Activated B cell treated with CpG ODN at 0.5 μM for 24 hours (primary cell): ENCODE measurements around the gene DNAH1. TPM values are rescaled to one million over a fixed set of nuclear protein-coding genes. Genes with fewer than 3 reads are reported as not detected.

Experiments
- ATAC-seq: fragments of 200-7000 bp; cut with Tn5 transposase; one replicate; pipeline ENCODE4 v1.10.0; 2021; ENCODE audit warnings: low read depth, mild to moderate bottlenecking, moderate library complexity
- CTCF ChIA-PET: fragments of 350-600 bp; sonication (Branson Sonifier 250); formaldehyde crosslinking; loops from one replicate; lab custom pipeline; 2021; ENCODE audit warnings: antibody characterized with exemption; lab: Charles Lee
- POLR2A ChIA-PET: fragments of 350-600 bp; sonication (Branson Sonifier 250); formaldehyde crosslinking; loops from one replicate; lab custom pipeline; 2021; ENCODE audit warnings: antibody characterized with exemption; lab: Charles Lee
- DNase-seq: peaks from one replicate; pipeline ENCODE4 v3.0.0; 2022
- H3K27ac Mint-ChIP-seq: one replicate; pipeline ENCODE4 v1.8.0; 2020; ENCODE audit warnings: mixed read lengths
- H3K27me3 Mint-ChIP-seq: one replicate; pipeline ENCODE4 v1.8.0; 2021; ENCODE audit warnings: mixed read lengths
- H3K36me3 Mint-ChIP-seq: one replicate; pipeline ENCODE4 v1.8.0; 2021; ENCODE audit warnings: low read depth, mixed read lengths
- H3K4me1 Mint-ChIP-seq: one replicate; pipeline ENCODE4 v1.8.0; 2021; ENCODE audit warnings: mixed read lengths
- H3K4me3 Mint-ChIP-seq: one replicate; pipeline ENCODE4 v1.8.0; 2020; ENCODE audit warnings: mild to moderate bottlenecking, mixed read lengths
- H3K9me3 Mint-ChIP-seq: one replicate; pipeline ENCODE4 v1.8.0; 2020; ENCODE audit warnings: mixed read lengths
- CTCF ChIP-seq: fragments of 200-600 bp; IDR thresholded peaks from one replicate; pipeline ENCODE4 v1.8.0; 2022; ENCODE audit warnings: antibody characterized with exemption, mild to moderate bottlenecking
- intact Hi-C: fragments of 100-400 bp; cut with micrococcal nuclease; formaldehyde crosslinking; loops from one replicate; pipeline ENCODE4 v1.15.1; 2024
- total RNA-seq: library from RNA; stranded (reverse); gene quantifications from 2 replicates; pipeline ENCODE4 v1.2.3, GENCODE V29; 2022

The DNAH1 gene
- total RNA-seq, 1 donor from 2014 or later = 25.8 TPM

GRCh38 chr3:52294320-52295150 is 21.6 kb upstream of the DNAH1 start:
- Mint-ChIP-seq H3K4me1 (peaks cover 18% of the 10 kb centered on the region), H3K4me3 (no peak overlapping the region), H3K9me3 (no peaks in the 10 kb centered on the region), H3K27ac (no peak overlapping the region), H3K36me3 (peaks cover 40% of the 10 kb centered on the region), H3K27me3 (no peaks in the 10 kb centered on the region)
- TF ChIP-seq CTCF = no peak
- ChIA-PET CTCF (interaction anchor here (15.8 kb wide), 1 partner anchor 44 kb away, joined by 248 read pairs; no protein-coding TSS in a partner anchor), POLR2A (no interaction called here)
- no peak for ATAC-seq
- intact Hi-C loops = no loop called here
- DNase-seq = no peak

DNA sequence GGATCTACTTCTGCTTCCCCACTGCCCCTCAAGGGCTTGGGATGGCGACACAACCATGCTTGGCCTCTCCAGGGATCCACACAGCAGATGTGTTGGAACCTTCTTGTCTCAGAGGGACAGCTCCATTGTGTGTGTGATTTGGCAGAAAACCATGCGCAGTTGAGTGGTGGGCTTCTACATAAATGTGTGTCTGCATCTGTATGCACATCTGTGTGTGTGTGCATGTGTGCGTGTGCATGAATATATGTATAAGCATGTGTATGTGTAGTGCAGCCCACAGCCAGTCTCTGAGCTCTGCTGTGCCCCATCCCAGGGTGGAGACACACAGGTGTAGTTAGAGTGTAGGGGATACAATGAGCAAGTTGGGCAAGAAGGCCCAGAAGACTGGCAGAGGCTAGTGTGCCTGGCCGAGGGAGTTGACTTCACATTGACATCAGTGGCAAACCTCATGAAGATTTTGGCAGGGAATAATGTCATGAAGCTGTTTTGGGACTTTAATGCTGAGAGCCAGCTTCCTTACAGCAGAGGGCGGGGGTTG is 20.4 kb upstream of the DNAH1 start:
- DNase-seq = no peak
- Mint-ChIP-seq H3K4me3 (no peak overlapping the region), H3K27me3 (no peaks in the 10 kb centered on the region), H3K36me3 (peaks cover 40% of the 10 kb centered on the region), H3K4me1 (peaks cover 22% of the 10 kb centered on the region), H3K9me3 (no peaks in the 10 kb centered on the region), H3K27ac (no peak overlapping the region)
- TF ChIP-seq CTCF = no peak
- CTCF ChIA-PET = interaction anchor here (1.2 to 15.8 kb wide), 2 partner anchors 43 to 76 kb away, joined by 4 to 248 read pairs; no protein-coding TSS in a partner anchor
- intact Hi-C loops = no loop called here
- POLR2A ChIA-PET = interaction anchor here (0.6 to 1.6 kb wide), 3 partner anchors 17 to 117 kb away, joined by 4 to 6 read pairs (median 6); no protein-coding TSS in a partner anchor
- ATAC-seq = no peak

DNA sequence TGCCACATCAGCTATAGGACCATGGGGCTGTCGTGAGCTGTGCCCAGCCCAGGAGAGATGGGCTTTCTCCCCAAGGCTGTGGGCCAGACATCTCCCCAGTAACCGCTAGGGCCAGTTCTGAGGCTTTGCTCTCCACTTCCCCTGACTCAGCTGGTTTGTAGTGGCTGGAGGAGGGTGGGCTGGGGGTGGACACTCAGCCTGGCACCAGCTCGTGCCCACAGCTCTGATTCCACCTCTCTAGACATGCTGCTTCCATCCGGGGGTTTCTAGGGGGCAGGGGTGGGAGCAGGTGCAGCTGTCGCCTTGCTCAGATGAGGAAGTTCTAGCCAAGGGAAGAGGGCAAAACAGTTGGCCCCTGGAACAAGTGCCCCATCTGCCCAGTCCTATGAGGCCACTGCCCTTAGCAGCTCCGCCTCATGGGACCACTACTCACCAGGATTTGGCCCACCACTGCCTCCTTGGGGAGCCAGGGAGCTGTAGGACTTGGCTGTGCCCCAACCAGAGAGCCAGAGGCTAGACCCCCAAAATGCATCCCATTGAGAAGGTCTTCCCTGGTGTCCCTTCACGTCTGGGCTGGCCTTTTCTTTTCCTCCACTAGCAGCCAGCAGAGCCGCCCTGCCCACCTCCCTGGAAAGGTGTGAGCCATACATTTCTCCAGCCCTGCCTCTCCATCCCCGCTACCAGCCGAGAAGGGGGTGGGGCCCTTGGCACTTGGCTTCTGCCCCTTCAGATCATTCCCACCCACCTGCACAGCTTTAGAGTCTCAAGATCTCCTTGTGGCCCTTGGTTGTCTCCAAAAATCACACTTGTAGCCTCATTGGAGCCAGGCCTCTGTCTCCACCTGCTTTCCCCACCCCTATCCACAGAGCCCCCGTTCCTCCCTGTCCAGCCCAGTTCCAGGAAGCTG is 18.6 kb upstream of the DNAH1 start:
- CTCF ChIA-PET = interaction anchor here (0.9 to 15.8 kb wide), 2 partner anchors 41 to 65 kb away, joined by 3 to 248 read pairs; no protein-coding TSS in a partner anchor
- no peak for ATAC-seq
- H3K4me3 Mint-ChIP-seq = no peak overlapping the region
- intact Hi-C loops = no loop called here
- H3K27me3 Mint-ChIP-seq = no peaks in the 10 kb centered on the region
- TF ChIP-seq CTCF = no peak
- H3K9me3 Mint-ChIP-seq = no peaks in the 10 kb centered on the region
- no peak for DNase-seq
- peaks cover 18% of the 10 kb centered on the region for H3K4me1 Mint-ChIP-seq
- POLR2A ChIA-PET = interaction anchor here (0.6 to 1.6 kb wide), 6 partner anchors 10 to 75 kb away, joined by 3 to 6 read pairs (median 4); partner anchors contain the start of gene GLYCTK
- peaks cover 27% of the 10 kb centered on the region for H3K36me3 Mint-ChIP-seq
- H3K27ac Mint-ChIP-seq = no peak overlapping the region

DNA sequence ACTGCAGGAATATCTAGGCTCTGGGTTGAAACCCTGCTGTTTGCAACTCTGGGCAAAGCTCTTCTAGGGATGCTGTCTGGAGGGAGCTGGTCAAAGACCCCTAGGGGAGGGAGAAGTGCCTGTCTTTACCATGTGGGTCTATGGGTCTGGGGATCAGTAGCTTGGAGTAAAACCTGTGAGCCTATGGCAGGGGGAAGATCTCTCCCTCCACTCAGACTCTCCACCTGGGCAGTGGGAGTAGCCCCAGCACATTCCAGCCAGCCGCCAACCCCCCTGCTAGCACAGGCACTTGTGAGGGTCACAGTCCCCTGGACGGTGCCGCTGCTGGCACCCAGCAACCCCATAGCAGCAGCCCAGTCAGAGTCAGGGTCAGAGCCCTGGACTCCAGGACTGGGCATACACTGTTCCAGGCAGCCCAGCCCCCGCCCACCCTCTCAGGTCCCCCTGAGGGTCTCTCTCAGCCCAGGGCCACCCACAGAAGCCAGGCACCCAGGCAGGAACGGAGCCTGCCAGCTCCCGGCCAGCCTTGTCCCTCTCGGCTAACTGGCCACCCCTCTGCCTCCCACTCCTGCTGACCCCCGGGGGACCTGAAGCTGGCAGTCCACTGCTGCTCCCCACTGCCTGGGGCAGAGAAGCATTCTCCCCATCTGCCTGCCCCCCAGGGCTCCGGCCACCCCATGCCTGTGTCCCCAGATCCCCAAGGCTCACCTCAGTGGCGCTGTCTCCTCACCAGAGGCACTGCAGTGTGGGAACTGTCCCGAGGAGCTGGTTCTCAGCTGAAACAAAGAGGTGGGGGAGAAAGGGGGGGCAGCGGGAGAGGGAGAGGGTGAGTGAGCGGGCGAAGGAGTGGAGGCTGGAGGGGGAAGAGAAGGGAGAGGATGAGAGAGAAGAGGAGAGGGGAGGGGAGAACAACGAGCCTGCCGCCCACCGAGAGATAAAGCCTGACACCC is 17.7 kb upstream of the DNAH1 start:
- CTCF ChIA-PET = interaction anchor here (15.8 kb wide), 1 partner anchor 40 kb away, joined by 248 read pairs; no protein-coding TSS in a partner anchor
- POLR2A ChIA-PET = interaction anchor here (0.6 to 1.6 kb wide), 4 partner anchors 11 to 20 kb away, joined by 3 to 4 read pairs (median 4); partner anchors contain the start of gene GLYCTK
- peaks cover 18% of the 10 kb centered on the region for H3K4me1 Mint-ChIP-seq
- DNase-seq (no peak), ATAC-seq (no peak)
- H3K27ac Mint-ChIP-seq = no peak overlapping the region
- intact Hi-C loops = no loop called here
- H3K27me3 Mint-ChIP-seq = no peaks in the 10 kb centered on the region
- no peaks in the 10 kb centered on the region for H3K9me3 Mint-ChIP-seq
- no peak overlapping the region for H3K4me3 Mint-ChIP-seq
- TF ChIP-seq CTCF = no peak
- H3K36me3 Mint-ChIP-seq = peaks cover 21% of the 10 kb centered on the region
